Endothelial cell of umbilical vein (primary cell): ENCODE results near the gene CROCC2.

ENCODE experiments used
- EZH2 ChIP-seq: IDR thresholded peaks from 2 replicates; pipeline ENCODE4 v1.6.1; 2012; ENCODE audit warnings: borderline replicate concordance, low read depth, mild to moderate bottlenecking, moderate library complexity, low read length, inconsistent platforms; ENCODE audit not compliant: severe bottlenecking
- FOS ChIP-seq: IDR thresholded peaks from 2 replicates; pipeline ENCODE4 v1.6.1; 2011; ENCODE audit warnings: mild to moderate bottlenecking, low read length, moderate library complexity, borderline replicate concordance; ENCODE audit not compliant: insufficient read depth
- GATA2 ChIP-seq: IDR thresholded peaks from 2 replicates; pipeline ENCODE4 v1.7.0; 2011; ENCODE audit warnings: low read depth, mild to moderate bottlenecking, moderate library complexity, mixed read lengths, low read length; ENCODE audit not compliant: insufficient read length, insufficient read depth
- JUN ChIP-seq: IDR thresholded peaks from 2 replicates; pipeline ENCODE4 v1.6.1; 2011; ENCODE audit warnings: borderline replicate concordance, low read depth; ENCODE audit not compliant: insufficient read length, insufficient read depth
- MYC ChIP-seq: IDR thresholded peaks from one replicate; pipeline ENCODE4 v1.6.1; 2011; ENCODE audit warnings: mild to moderate bottlenecking, low read depth, low read length
- POLR2A ChIP-seq: IDR thresholded peaks from 2 replicates; pipeline ENCODE4 v1.6.1; 2012; ENCODE audit warnings: low read depth, mild to moderate bottlenecking, control low read depth, low read length
- POLR2AphosphoS5 ChIP-seq: IDR thresholded peaks from 2 replicates; pipeline ENCODE4 v1.6.1; 2012; ENCODE audit warnings: low read depth, mild to moderate bottlenecking, control low read depth, low read length, moderate library complexity; ENCODE audit not compliant: insufficient read depth
- TF ChIP-seq, protein P1 (sequence below), 2 donors: IDR thresholded peaks; 1 replicate in 1 of 2; 2 replicates in 1 of 2; pipeline ENCODE4 v1.5.1; 2011; ENCODE audit warnings: low read length in 2 of 2, mild to moderate bottlenecking in 2 of 2, moderate library complexity in 2 of 2, control low read depth in 1 of 2, inconsistent platforms in 1 of 2, low read depth in 1 of 2; ENCODE audit not compliant: insufficient read depth in 1 of 2; ENCODE audit errors: extremely low read depth in 1 of 2
- TF ChIP-seq, protein P2 (sequence below): IDR thresholded peaks from 2 replicates; pipeline ENCODE4 v1.6.1; 2011; ENCODE audit not compliant: insufficient read depth, insufficient read length

DNA sequence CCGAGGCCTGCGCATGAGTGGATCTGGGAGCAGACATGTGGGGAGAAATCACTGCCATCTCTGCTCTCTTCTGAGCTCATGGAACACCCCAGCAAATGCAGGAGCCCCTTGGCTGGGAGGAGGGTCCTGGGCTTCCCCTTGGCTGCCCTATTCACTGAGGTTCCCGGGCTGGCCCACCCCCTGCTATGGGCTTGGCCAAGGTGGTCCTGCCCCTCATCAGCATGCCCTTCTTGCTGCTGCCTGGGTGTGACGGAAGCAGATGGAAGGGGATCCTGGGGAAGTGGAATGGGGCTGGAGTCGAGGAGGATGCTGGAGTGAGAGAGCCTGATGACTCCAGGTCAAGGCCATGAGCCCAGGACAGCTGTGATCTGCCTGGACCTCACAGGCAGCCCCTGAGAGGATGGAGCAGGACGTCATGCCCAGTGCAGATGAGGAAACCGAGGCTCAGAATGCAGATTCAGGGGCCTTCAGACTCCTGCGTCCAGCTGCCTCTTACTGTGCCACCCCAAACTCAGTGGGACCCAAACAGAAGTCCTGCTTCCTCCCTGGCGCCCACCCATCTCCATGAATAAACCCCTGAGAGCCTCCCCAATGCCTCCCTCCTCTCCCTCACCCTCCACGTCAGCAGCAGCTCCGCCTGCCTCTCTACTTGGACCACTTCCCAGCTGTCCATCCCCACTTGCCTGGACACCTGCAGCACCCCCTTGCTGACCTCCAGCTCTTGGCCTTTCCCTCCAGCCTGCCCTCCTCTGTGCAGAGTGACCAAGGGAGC is 96.3 kb downstream of the CROCC2 start:
- TF ChIP-seq, protein P1, sequence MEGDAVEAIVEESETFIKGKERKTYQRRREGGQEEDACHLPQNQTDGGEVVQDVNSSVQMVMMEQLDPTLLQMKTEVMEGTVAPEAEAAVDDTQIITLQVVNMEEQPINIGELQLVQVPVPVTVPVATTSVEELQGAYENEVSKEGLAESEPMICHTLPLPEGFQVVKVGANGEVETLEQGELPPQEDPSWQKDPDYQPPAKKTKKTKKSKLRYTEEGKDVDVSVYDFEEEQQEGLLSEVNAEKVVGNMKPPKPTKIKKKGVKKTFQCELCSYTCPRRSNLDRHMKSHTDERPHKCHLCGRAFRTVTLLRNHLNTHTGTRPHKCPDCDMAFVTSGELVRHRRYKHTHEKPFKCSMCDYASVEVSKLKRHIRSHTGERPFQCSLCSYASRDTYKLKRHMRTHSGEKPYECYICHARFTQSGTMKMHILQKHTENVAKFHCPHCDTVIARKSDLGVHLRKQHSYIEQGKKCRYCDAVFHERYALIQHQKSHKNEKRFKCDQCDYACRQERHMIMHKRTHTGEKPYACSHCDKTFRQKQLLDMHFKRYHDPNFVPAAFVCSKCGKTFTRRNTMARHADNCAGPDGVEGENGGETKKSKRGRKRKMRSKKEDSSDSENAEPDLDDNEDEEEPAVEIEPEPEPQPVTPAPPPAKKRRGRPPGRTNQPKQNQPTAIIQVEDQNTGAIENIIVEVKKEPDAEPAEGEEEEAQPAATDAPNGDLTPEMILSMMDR (IDR thresholded peaks at IDR 0.05; ENCODE audit: extremely low read depth in 1 of 2, insufficient read depth in 1 of 2, low read depth in 1 of 2, low read length in 2 of 2): no peak
- no peak for TF ChIP-seq POLR2AphosphoS5
- TF ChIP-seq POLR2A: no peak
- TF ChIP-seq EZH2: no peak
- no peak for TF ChIP-seq JUN
- no peak for TF ChIP-seq GATA2
- TF ChIP-seq, protein P2, sequence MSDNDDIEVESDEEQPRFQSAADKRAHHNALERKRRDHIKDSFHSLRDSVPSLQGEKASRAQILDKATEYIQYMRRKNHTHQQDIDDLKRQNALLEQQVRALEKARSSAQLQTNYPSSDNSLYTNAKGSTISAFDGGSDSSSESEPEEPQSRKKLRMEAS: no peak
- TF ChIP-seq FOS: no peak
- TF ChIP-seq MYC: no peak
